ENCODE data around the gene SDC3.
"Not testable (repeated sequence)": the region's sequence is repeated elsewhere in the genome, so short reads cannot be mapped to it uniquely, and the experiment has no call there.

The SDC3 gene

DNA sequence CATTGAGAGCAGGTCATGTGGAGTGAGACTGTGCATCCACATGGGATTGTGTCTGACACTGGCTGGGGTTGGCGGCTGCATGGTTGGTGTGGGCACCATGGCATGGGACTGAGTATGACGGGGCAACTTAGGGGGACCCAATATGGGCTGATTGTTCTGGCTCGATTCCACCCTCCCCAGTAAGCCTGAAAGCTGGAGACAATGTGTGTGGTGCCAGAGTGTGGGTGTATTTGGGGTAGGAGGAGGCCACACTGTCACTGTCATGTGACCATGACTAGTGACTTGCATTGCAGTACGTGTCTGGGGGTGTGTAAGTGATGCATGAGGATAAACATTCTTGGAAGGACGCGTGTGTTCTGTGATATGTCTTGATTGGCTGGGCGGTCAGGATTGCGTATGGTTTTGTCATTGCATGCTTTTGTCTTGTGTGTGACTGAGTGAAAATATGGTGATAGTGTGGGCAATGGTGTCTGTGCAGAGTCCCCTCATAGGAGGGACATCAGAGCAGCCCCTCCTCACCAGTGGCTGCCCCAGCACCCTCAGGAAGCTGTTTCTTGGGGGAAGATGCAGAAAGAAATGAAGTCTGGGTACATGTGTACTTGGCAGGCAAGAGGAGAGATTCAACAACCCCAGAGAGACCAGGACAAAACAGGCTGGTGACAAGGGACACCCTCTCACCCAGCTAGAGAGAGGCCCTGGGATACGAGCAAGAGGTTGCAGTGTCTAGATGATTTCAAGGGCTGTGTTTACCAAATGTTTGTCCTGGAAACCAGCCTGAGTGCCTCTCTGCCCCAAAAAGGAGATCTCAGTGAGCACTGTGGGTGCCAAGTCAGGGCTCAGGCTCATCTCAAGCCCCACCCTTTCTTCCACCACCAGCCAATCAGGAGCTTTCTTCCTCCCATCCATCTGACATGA is 36.3 kb downstream of the SDC3 start:
- no peak for DNase-seq

DNA sequence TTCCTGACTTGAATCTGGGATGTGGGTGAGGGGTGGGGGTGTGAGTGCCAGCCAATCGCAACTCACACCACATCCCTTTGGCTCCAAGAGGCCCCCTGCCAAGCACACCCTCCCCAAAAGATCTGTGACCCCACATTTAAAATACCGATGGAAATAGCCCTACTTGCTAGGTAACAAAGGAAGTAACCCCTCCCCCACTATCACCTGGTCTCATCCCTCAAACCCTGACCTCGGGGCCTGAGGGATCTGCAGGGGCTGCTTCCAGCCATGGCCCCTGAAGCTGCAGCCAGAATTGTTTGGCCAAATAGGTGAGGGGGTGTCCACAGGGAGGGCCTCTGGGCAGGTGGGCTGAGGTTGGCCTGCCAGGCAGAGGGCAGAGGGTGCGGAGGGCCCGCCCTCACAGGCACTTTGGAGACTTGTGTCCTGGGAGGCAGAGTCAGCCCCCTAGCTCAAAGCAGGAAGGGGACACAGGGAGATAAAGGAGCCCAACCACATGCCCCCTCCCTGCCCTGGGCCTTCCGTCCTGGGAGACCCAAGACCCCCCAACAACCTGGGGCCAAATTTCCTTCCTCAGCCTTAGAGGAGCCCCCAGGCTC is 37.2 kb downstream of the SDC3 start:
- no peak for DNase-seq

DNA sequence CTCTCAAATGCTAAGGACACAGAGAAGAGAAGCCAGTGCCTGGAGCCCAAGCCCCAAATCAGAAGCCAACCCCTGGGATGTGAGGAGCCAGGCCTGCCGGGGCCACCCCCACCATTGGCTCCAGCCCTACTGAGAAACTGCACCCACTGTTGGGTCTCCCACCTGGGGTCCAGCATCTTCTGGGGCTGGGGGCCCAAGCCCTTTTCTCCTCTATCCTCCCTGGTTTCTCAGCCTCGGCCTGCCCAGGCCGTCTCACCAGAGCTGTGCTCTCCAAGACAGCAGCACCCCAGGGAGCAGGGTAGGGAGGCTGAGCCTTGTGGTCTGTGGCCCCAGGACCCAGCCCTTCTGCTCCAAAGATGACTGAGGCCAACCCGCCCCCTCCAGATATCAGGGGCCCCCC is 37.9 kb downstream of the SDC3 start:
- no peak for DNase-seq

GRCh38 chr1:30870035-30870434 is 38.5 kb downstream of the SDC3 start:
- no peak for DNase-seq

- DNase-seq: no peak
Measured at GRCh38 chr1:30868833-30869435, 39.6 kb downstream of the SDC3 start.

DNA sequence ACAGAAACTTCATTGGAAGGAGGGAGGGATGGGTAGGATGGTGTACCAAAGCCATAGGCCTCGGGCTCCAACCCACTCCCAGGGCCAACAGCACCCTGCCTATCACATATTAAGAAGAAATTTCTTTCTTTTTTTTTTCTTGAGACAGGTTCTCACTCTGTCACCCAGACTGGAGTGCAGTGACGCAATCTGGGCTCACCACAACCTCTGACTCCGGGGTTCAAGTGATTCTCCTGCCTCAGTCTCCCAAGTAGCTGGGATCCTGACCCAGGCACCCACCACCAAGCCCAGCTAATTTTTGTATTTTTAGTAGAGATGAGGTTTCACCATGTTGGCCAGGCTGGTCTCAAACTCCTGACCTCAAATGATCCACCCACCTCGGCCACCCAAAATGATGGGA is 40.5 kb downstream of the SDC3 start:
- DNase-seq: not testable (repeated sequence)

- DNase-seq: no peak
Measured at GRCh38 chr1:30867537-30867936, 41.0 kb downstream of the SDC3 start.

GRCh38 chr1:30866594-30866993 is 42.0 kb downstream of the SDC3 start:
- DNase-seq: no peak

DNA sequence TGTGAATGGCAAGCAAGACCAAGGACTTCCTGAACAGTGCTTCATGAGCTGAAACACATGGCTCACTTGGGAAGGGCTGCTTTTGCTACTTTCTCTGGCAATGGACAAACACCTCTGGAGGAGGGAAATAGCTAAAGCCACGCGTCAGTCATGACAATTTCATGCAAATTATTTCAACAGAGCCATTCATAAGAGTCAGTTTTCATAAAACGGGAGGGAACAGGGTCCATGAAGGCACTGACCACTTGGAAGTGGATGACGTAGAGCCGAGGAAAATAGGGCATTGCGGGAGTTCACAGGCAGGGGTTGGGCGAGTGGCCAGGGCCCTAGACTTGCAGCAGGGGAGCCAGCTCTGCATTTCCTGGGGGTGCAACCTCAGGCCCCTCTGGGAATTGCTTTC is 43.9 kb downstream of the SDC3 start:
- no peak for DNase-seq

GRCh38 chr1:30863858-30864604 is 44.5 kb downstream of the SDC3 start:
- no peak for DNase-seq

- DNase-seq: no peak
Measured at GRCh38 chr1:30860320-30860652, 48.3 kb downstream of the SDC3 start.

GRCh38 chr1:30857964-30858363 is 50.6 kb downstream of the SDC3 start:
- no peak for DNase-seq

DNA sequence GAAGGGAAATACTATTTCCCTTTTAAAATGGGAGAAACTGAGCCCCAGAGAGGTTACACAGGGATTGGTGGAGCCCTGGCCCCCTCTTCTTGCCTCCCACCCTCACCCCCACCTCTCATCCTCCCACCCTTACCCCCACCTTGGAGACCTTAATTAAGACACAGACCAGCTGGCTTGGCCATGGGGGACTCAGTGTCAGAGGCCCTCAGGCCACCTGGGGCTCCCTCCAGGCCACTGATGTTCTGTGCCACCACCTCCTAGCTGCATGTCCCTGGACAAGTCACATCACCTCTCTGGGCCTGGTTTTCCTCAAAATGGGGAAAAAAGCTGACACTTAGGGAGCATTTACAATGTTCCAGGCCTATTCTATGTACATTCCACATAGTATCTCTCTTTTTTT is 51.5 kb downstream of the SDC3 start:
- DNase-seq: no peak

GRCh38 chr1:30856260-30856790 is 52.2 kb downstream of the SDC3 start:
- peak; percentile 94 for DNase-seq

DNA sequence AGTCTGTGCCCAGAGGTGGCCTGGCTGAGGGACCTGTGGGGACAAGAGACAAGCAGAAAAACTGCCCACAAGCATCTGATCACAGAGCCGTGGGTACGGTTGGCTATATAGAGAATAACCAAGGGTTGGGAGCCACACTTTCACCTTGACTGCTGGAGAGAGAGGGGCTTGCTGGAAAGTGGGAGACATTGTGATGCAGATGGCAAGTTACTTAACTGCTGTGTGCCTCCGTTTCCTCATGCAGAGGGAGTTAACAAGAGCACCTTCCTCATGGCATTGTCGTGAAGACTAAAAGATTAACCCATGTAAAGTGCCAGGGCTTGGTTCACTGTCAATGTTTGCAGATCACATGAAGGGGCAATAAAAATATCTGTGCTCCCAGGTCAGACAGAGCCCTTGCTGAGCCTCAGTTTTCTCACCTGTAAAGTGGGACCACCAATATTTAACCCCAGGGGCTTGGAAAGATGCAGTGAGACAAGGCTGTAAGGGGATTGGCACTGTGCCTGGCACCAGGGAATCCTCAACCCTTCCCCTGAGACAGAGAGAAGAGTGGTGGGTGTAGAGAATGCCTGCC is 52.8 kb downstream of the SDC3 start:
- no peak for DNase-seq

- DNase-seq: no peak
Measured at GRCh38 chr1:30853350-30853749, 55.2 kb downstream of the SDC3 start.

DNA sequence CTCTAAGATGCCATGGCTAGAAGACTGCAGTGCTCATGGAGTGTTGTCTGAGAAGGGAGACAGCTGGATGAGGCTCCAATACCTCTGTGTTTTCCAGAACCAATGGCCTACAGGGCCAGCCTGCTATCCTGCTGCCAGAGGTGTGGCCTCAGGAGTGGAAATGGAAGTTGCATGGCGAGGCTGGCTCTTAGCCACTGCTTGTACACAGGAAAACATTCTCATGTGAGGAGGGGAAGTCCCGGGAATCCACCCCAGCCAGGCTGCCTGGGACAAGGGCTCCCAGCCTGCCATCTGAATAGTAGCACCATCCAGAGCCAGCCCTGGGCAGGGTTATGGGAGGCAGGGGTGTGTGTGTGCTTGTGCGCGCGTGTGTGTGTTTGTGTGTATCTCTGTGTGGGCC is 56.5 kb downstream of the SDC3 start:
- no peak for DNase-seq

- DNase-seq: no peak
Measured at GRCh38 chr1:30851286-30851685, 57.3 kb downstream of the SDC3 start.

DNA sequence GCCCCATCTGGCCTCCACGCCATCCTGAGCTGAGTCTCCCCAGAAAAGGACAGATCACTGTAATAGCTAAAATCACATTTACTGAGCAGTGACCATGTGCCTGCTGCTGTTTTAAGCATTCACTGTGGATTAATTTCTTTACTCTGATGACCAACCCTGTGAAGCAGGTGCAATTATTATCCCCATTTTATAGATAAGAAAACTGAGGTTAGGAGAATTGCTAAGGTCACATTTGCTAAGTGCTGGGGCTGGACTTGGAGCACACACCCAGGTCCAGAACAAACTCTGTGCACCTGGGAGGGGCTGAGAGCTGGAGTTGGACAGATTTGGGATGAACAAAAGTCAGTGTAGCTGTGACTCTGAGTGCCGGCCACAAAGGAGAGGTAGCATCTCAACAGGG is 58.0 kb downstream of the SDC3 start:
- no peak for DNase-seq

DNA sequence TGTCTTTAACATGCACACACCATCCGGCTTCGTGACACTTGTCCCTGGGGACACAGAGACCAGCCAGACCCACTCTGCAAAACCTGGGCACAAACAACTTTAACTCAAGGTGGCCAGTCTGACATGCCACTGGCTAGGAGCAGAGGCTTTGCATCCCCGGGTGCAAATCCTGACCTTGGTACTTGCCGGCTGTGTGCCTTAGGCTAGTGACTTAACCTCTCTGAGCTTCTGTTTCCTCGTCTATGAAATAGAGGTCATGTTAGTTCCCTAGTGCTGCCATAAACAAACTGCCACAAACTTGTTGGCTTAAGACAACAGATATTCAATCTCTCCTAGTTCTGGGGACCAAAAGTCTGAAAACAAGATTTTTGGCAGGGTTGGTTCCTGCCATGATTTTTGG is 60.4 kb downstream of the SDC3 start:
- no peak for DNase-seq

DNA sequence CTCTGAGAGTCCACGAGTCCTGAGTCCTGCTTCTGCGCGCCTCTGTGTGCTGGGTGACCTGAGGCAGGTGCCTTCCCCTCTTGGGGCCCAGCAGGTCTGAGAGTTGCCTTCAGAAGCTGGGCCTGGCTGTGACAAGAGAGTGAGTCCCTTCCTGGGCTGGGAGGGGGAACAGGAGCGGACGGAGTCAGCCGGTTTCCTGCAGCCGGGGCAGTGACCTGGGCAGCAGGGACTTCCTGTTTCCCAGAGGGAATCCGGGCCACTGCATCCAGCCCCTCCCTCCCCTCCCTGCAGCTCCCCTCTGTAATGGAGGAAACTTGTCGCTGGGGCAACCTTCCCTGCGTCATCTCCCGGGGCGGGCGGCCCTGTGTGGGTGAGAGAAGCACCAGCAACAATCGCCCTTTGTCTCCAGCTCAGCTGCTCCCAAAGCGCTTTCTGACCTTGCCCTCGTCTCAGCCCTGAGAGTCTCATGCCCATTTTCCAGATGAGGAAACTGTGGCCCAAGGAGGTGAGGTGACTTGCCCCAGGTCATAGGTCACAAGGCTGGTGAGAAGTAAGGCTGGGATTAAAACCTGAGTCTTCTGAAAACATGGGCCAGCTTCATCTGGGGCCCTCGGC is 61.1 kb downstream of the SDC3 start:
- DNase-seq: no peak

- no peak for DNase-seq
Measured at GRCh38 chr1:30846587-30846986, 62.0 kb downstream of the SDC3 start.

GRCh38 chr1:30845904-30846290 is 62.7 kb downstream of the SDC3 start:
- DNase-seq: no peak

Measured in NCI-H2171 treated with DMSO at 0.1 percent for 48 hours (cell line).